Stimulated activated CD8-positive, alpha-beta memory T cell treated with anti-CD3 and anti-CD28 coated beads, Interleukin-2, amount 100 ng/mL, for 1 hour (primary cell): ENCODE measurements around the gene PCDH12.
A peak's percentile ranks its signal among the peaks of the same experiment; 100 is the strongest.

ENCODE experiments used
- DNase-seq, 2 donors: peaks; one replicate each; pipeline ENCODE4 v3.0.0-alpha.2; 2020; ENCODE audit warnings: low read depth in 2 of 2

PCDH12 gene

DNA sequence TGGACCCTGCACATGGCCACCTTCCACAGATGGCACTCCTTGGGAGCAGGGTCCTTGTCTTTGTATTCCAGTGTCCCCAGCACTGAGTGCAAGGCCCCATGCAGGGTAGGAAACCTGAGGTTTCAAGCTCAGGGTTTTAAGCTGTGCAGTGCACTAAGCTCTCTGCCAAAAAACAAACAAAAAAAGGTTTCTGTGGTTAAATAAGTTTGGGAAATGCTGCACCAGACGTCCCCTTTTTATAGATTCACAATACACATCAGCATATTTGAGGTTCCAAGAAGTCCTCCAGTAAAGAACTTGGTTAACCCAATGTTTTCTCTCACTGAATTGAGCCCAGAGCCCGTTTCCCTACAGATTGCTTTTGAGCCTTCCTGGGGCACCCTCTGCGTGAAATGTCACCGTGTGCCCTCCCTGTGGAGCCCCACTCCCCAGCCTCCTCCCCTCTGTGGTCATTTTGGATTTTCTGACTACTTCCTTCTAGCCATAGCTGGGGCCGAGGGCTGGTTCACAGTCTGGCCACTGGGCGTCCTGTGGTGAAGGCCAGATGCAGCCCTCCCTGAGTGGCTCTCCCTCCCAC, 17.2 kb downstream of the PCDH12 start:
- DNase-seq, result no peak

DNA sequence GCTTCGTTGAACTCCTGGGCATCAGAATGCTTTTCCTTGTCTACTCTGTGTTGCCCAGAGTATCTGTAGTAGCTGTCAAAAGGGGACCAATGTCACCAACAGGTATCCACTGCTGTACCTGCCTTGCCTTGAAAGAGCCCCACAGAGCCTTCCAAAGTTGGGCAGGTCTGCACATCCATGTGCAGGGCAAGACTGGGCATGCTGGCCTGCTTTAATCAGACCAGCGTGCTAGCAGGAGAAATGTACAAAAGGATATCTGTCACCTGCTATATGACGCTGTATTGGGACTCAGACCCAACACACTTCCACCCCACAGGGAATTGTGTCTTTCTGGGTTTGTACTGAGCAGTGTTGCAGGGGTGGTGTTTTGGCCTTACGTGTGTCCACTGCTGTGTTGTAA, 22.5 kb downstream of the PCDH12 start:
- no peak for DNase-seq

DNA sequence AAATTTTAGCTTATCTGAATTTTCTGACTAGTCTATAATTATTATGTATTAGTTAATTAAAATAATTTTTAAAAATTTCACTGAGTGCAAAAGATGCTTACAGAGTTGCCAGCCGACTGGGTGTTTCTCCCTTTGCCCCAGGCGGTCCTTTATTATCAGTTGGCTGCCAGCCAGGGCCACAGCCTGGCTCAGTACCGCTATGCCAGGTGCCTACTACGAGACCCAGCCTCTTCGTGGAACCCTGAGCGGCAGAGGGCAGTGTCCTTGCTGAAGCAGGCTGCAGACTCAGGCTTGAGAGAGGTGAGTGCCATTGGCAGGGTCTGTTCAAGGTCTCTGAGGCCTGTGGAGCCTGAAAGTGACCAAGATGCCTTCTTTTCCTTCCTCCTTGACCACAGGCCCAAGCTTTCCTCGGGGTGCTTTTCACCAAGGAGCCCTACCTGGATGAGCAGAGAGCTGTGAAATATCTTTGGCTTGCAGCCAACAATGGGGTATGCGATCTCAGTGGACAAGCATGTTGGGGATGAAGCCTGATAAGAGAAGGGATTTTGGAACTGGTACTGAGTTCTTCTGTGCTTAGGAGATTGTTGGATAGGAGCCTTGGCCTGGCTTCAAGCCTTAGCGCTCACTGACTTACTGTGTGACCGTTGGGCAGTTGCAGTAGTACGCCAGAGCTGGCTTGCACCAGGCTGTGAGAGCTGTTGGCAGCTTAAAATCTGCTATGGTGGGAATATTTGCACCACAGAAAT, 23.7 kb downstream of the PCDH12 start:
- DNase-seq, result no peak

DNA sequence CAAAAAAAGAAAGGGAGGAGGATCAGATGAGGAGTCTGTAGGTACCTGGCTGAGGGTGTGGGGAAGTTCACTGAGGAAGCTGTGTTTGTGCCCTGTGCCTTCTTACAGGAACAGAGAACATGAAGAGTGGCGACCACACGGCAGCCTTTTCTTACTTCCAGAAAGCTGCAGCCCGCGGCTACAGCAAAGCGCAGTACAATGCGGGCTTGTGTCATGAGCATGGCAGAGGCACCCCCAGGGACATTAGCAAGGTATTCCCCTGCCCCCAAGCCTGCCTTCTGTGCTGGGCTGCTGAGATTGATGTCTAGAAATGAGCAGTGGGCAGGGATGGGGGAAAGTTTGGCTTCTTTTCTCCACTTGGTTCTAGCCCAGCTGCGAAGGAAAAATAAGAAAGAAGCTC, 24.9 kb downstream of the PCDH12 start:
- DNase-seq, result no peak

DNA sequence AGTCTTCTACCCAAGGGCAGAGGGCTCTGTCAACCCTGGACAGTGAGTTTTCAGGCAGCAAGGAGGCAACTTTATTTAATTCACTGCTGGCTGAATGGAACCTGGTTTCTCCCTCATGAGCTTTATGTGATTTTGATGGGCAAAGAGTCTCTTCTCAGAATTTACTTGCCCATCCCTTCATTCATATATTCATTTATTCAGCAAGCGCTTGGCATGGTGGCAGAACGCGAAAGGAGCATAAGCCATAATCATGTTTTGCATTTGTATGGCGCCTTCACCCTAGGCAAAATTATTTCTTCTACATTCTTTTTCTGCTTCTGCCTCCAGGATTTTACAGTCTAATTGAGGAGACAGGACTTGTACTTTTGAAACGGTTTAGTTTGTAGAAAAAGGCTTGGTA, 26.3 kb downstream of the PCDH12 start:
- no peak for DNase-seq

DNA sequence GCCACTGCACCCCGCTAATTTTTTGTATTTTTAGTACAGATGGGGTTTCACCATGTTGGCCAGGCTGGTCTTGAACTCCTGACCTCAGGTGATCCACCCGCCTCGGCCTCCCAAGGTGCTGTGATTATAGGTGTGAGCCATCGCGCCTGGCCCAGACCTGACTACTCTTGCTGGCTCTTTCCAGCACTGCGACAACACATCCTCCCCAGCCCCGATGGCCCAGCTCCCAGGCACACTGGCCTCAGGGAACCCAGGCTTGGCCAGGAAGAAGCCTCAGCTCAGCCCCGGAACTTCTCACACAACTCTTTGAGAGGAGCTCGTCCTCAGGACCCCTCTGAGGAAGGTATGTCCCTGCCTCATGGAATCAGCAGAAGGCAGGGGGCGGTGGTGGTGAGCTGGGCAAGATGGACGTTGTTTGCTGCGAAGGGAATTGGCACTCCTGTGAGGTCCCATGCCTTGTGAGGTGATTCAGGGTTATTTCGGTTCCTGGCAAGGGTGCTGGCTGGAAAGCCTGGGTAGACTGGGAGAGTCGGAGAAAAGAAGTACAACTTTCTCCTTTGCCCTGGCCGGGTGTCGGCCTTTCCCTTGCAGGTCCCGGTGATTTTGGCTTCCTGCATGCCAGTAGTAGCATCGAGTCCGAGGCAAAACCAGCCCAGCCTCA, 28.5 kb downstream of the PCDH12 start:
- DNase-seq, result no peak

DNA sequence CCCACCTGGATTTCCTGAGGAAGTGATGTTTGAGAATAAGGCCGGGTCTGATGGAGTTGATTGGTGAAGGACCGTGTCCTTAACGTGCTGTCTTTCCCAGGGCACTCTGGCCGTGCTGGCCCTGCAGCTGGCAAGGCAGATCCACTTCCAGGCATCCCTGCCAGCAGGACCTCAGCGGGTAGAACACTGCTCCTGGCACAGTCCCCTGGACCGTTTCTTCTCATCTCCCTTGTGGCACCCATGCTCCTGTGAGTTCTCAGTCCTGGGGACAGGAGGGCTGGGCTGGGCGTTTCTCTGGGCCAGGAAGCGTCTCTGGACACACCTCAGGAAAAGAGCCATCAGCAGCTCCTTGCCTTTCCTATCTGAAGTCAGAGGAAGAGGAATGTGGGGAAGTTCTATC, 30.0 kb downstream of the PCDH12 start:
- no peak for DNase-seq

DNA sequence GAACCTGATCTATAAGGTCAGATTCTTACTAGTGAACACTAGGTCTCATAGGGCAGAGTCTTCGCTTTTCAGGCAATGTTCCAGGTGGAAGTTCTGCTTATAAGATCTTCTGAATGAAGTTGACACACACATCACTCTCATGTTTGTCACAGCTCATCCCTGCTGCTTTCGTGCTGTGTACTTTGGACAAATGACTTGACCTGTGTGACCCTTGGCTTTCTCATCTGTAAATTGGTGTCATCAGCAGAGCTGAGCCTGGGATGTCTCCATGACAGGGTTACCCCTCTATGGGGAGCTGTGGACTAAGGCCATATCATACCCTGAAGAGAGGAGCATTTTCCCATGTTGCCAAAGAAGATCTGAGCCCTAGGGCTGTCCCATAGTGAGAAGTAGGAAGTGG, 31.6 kb downstream of the PCDH12 start:
- DNase-seq, result no peak

DNA sequence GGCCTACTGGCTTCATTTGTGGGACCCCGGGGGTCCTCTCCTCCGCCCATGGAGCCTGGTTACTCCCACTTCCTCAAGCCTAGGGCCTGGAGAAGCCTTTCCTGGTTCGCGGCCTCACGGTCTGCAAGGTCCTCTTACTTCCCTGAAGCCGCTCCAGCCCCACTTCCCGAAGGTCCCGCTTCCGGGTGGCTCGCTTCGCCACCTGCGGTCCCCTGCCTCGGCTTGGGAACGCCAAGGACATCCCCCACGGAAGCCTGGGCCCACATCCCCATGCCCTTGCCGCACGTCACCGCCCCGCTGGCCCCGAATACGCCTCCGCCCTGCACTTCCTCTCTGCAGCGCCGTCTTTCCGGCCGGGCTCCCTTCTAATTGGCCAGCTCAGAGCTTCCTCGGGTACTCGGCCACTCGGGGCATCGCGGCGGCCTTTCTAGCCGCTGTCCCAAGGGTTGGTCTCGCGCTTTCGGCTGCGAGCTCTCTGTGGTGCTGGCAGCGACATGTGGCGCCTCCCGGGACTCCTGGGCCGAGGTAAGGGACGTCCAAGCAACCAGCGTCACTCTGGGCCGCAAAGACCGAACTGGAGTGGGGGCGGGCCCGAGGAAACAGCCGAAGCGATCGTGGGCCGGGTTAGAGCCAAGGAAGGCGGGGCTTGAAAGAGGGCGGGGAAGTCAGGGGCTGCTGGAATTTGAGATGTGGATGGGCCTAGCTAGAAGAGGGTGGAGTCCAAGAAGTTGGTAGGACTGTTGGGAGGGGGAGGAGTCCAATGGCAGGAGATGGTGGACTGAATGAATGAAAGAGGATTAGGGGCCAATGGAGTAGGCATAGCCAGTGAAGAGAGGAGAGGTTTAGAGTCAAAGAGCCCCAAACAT, 34.3 kb downstream of the PCDH12 start, which contains the start of gene DELE1:
Gene DELE1 (plus strand): TSS at position 424 of the 866 bp plus-strand sequence. CDS start 71 bp downstream, at position 495.
- peak; percentile 75 to 89 for DNase-seq

DNA sequence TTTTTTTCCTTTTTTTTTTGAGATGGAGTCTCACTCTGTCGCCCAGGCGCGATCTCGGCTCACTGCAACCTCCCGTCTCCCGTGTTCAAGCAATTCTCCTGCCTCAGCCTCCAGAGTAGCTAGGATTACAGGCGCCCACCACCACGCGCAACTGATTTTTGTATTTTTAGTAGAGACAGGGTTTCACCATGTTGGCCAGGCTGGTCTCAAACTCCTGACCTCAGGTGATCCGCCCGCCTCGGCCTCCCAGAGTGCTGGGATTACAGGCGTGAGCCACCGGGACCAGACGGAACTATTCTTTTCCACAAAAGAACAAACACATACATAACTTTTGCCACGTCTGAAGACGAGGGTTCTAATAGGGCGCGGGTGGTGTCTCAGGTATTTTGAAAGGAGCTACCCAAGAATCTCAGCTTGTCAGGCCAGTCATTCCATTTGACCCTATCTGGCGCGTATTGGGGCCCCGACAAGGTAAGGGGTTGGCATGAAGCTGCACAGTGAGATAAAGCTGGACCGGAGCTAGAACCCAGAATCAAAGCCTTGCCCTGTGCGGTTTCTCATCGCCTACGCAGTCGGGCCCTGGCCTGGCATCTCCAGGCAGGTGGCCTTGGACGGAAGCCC, 35.1 kb downstream of the PCDH12 start:
- peak in 1 of 2 donors; percentile 2 for DNase-seq

DNA sequence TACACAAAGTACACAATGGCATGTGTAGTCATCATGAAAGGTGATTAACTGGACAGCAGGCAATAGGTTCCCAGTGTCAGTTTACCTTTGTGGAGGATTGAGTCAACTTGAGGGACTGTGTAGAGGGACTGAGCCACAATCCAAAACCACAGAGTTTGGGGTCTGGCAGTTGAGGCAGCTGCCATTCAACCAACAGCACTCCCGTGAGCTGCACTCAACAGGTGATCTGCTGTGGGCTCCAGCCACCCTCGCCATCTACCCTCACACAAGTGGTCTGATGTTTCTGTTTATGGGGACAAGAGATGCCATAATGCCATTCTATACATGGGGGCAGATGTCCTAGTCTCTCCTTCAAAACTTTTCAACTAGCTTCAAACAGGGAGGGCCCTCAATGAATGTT, 37.2 kb downstream of the PCDH12 start:
- DNase-seq, result no peak

DNA sequence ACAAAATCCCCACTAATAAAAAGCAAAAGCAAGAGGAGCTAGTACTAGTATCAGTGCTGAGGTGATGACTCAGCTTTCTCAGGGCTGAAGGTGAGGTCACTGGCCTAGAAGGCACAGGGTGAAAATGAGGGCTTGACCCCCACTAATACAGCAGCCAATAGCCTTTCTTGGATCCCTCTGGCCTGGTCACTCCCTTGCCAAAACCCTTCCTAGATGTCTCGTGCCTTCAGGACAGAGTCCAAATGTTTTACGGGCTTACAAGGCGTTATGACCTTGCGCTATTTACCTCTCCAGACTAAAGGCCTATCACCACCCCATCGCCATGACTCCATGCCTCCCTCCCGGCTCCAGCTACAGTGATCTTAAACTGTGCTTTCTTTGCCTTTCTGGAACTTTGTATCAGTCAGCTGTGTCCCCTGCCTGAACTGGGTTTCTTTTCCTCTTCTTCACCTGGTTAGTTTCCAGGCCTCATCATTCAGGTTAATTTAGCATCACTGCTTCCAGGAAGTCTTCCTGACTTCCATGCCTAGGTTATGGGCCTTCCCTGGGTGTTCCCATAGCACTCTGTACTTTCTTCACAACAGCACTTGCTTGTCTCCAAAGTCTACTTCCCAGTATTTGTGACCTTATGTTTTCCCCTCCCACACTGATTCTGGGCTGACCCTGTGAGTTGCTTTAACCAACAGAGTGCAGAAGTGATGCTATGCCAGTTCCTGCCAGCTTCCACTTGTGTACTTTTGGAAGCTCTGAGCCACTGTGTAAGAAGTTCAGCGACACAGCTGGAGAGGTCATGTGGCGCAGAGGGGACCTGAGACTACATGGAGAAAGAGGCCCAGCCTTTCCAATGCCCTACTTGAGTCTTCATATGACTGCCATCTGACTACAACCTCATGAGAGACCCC, 38.5 kb downstream of the PCDH12 start:
- DNase-seq, result no peak

DNA sequence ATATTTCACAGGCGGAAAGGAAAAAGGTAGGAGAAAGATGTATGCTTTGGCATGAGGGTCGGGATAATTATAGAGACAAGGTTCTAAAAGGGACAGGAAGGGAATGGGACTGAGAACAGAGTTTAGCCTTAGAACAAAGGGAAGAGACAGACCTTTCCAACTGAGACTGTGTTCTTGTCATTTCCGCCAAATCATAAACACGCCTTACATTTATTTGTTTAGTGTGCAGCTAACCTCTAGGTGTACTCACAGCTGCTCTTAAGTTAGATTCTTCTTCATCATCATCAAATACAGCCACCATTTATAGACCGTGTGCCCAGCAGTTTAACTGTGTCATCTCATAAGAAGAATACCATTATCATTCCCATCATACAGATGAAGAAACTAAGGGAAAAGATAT, 40.2 kb downstream of the PCDH12 start:
- DNase-seq, result no peak

DNA sequence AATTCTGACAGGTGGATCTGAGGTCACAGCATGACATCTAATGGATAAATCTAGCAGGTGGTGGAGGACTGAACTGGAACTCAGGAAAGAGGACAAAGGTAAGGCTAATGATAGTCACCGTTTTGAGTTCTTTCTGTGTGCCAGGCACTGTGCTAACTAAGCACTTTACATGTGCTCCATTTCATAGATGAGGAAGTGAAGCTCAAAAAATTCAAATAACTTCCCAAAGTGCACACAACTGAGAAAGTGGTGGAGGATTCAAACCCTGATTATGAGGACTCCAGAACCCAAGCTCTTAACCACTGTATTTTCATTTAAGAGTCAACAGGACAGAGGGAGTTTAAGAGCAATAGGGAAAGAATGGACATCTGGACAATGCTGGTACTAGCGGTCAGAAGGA, 41.5 kb downstream of the PCDH12 start:
- no peak for DNase-seq

DNA sequence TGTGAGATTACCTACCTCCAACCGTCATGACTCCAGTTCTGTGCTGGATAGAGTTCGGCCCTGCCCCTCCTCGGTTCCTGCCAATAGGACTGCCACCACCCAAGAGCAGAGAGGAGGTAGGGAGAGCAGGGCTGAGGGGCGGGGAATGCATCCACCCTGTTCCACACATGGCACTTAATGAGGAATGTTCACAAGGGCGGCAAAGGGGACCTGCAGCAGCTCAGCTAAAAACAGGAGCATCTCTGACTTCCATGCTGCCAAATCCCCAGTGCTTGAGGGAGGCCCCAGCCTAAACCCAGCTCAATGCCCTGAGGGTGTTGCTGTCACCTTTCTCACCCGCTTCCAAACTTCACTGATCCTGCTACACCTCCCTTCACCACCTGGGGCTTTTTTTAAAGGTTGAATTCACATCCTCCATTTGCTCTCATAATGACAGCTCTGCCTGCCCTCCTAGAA, 42.1 kb downstream of the PCDH12 start:
- DNase-seq, result no peak

DNA sequence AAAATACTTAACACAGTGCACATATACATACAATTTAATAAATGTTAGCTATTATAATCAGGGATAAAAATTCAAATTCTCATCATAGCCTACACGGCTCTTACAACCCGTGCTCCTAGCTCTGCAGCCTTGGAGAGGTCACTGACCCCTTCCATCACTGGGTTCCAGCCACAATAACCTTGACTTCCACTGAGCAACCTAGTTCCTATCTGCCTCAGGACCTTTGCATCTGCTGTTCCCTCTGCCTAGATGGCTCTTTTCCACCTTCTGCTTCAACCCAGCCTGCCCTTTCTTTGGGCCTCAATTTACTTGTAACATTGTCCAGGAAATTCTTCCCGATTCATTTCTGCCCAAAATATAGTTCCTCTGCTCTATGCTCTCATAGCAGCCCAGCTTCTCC, 43.2 kb downstream of the PCDH12 start:
- DNase-seq, result no peak

DNA sequence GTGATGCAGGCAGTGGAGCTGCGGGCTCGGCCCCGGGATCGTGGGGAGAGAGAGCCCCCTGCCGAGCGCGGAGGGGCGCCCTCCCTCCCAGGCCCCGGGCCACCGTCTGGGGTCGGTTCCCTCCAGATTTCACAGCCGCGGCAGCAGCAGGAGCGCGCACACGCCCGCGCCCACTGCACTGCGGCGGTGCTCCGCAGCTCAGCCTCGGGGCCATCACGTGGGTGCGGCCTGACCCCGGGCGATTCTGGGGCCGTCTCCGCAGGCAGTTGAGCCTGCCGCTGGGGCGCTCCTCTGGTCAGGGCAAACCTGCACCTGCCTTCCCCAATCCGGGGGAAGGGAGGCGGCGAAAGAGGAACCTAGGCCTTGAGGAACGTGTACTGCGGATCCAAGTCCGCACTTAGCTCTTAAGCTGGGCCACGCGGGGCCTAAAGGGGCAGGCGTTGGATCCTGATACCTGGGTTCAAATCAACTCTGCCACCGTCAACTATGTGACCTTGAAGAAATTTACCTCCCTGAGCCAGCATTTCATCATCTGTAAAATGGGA, 43.7 kb downstream of the PCDH12 start:
- no peak for DNase-seq

DNA sequence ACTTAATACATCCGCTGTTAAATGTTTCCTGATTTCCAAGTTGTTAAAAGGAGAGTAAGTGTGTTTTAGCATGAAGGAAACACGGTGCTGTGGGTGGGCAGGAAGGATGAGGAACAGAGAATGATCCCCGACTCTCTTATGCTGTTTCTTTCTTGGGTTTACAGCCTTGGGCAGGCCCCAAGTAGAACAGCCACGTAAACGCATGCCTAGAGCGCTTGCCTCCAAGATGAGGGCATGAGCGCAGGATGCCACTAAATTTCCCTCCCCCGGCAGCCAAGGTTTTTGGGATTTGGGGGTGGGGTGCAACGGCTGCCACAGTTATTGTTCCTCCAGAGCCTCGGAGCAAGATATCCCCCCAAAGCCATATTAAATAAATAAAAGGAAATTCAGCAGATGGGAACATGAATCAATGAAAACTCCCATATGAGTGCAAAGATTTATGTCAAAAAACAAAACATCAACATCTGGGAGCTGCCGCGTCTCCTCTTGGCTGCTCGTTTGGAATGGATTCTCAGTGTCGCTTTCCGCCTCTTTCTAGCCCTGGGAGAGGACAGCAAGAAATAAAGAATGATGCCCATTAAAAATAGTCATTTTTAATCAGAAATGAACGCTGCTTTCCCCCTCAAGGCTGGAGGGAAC, 44.3 kb downstream of the PCDH12 start:
- DNase-seq, result no peak

DNA sequence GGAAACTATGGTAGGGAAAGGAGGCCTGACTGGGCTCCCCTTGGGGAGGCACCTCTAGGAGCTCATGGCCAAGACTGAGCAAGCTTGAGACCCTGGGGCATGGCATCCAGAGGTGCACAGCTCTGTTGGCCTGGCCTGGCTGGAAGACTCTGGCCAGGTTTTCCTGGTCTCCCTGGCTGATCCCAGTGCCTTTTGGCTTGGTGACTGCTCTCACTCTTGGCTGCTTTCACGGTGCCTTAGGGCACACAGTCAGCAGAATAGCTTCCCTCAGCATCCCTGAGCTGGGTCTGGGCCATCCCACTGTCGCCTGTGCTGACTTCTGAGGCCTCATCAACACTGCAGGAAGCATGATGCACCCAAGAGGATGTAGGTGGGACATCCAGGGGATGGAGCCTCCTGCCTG, 47.7 kb downstream of the PCDH12 start:
- DNase-seq, result no peak

DNA sequence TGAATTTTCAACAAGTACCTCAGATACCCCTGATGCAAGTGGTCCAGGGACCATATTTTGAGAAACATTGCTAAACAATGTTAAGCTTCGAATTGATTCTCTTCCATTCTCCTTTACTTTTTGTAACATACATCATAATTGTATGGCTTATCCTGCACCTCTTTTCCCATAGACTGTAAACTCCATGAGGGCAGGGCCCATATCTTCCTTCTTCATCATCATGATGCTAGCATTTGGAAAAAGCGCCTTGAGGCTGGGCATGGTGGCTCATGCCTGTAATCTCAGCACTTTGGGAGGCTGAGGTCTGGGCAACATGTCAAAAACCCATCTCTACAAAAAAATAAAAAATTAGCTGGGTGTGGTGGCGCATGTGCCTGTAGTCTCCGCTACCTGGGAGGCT, 48.8 kb downstream of the PCDH12 start:
- DNase-seq, result no peak
